Ramos (cell line): ENCODE results near the gene PKD2L2.
"Not testable (repeated sequence)": the region's sequence is repeated elsewhere in the genome, so short reads cannot be mapped to it uniquely, and the experiment has no call there.

Source experiments
- in situ Hi-C: fragments of 300-500 bp; cut with MboI; formaldehyde crosslinking; loops from one replicate; pipeline ENCODE4 v1.14.3; 2022; ENCODE audit warnings: low sequenced_read_pairs; ENCODE audit not compliant: unreplicated experiment

PKD2L2 gene

GRCh38 chr5:137888863-137889759 lies at the start of gene PKD2L2:
TSS of gene PKD2L2 (plus strand) at chr5:137889457. CDS start at chr5:137889492, 35 bp downstream.
- in situ Hi-C loops, result no loop called here

- in situ Hi-C loops, result no loop called here
Measured at GRCh38 chr5:137842296-137842695, 47.0 kb upstream of the PKD2L2 start.

GRCh38 chr5:137843676-137844299 lies 45.5 kb upstream of the PKD2L2 start:
- in situ Hi-C loops, result no loop called here

GRCh38 chr5:137845472-137845871 lies 43.8 kb upstream of the PKD2L2 start:
- in situ Hi-C loops, result no loop called here

GRCh38 chr5:137847687-137848086 lies 41.6 kb upstream of the PKD2L2 start:
- in situ Hi-C loops, result no loop called here

- in situ Hi-C loops, result not testable (repeated sequence)
Measured at GRCh38 chr5:137853165-137853564, 36.1 kb upstream of the PKD2L2 start.

- in situ Hi-C loops, result no loop called here
Measured at GRCh38 chr5:137856201-137856600, 33.1 kb upstream of the PKD2L2 start.

GRCh38 chr5:137856916-137857862 lies 32.1 kb upstream of the PKD2L2 start:
- in situ Hi-C loops, result no loop called here

- in situ Hi-C loops, result no loop called here
Measured at GRCh38 chr5:137858223-137858916, 30.9 kb upstream of the PKD2L2 start.

- in situ Hi-C loops, result no loop called here
Measured at GRCh38 chr5:137858954-137859353, 30.3 kb upstream of the PKD2L2 start.

- in situ Hi-C loops, result no loop called here
Measured at GRCh38 chr5:137862251-137862650, 27.0 kb upstream of the PKD2L2 start.

- in situ Hi-C loops, result not testable (repeated sequence)
Measured at GRCh38 chr5:137863653-137864052, 25.6 kb upstream of the PKD2L2 start.

- in situ Hi-C loops, result no loop called here
Measured at GRCh38 chr5:137866541-137867388, 22.5 kb upstream of the PKD2L2 start.

- in situ Hi-C loops, result no loop called here
Measured at GRCh38 chr5:137867664-137868063, 21.6 kb upstream of the PKD2L2 start, which contains the start of gene MYOT. TSS of gene MYOT (plus strand) at chr5:137867860. CDS start at chr5:137870652, 2,792 bp downstream.

GRCh38 chr5:137870647-137871339 lies 18.5 kb upstream of the PKD2L2 start:
- in situ Hi-C loops, result no loop called here

- in situ Hi-C loops, result no loop called here
Measured at GRCh38 chr5:137871571-137871970, 17.7 kb upstream of the PKD2L2 start.

GRCh38 chr5:137872466-137872865 lies 16.8 kb upstream of the PKD2L2 start:
- in situ Hi-C loops, result no loop called here

GRCh38 chr5:137876101-137876500 lies 13.2 kb upstream of the PKD2L2 start:
- in situ Hi-C loops, result no loop called here
